ENCODE data around the gene NBPF15. TPM values are rescaled to one million over a fixed set of nuclear protein-coding genes. Genes with fewer than 3 reads are reported as not detected.
"Not testable (repeated sequence)": the region's sequence is repeated elsewhere in the genome, so short reads cannot be mapped to it uniquely, and the experiment has no call there.

NBPF15 gene
- total RNA-seq, 2 donors from 2014 or later: 16.9 to 18.1 TPM

DNA sequence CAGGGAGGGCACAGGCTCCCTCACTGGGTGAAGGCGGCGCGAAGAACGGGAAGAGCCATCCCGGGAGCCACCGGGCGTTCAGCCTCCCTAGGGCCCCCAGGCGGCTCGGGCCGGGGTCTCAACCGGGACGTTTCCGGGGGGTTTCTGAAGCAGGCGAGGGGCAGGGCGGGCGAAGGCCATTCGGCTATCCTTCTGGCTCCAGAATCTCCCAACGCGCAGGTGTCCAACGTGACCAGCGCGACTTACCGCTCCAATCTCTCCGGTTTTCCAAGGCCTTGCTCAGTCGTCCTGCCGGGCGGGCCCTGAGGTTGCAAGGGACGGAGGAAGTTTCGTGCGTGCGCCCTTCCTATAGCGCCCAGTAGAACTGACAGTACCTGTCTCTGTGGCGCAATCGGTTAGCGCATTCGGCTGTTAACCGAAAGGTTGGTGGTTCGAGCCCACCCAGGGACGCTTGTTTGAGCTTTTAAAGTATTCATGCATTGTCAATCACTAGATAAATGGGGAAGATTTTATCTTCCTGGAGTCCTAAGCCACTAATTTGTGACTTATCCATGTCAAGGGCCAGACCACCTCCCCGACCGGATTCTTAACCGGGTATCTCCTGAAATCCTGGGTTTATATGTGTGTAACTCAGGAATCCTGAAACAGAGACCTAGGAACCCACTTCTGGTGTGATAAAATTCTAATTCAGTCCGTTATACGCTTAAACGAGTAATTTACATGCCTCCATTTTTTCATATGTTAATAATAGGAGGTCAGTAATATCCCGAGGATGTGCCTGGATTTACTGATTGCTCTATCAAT is 42.4 kb downstream of the NBPF15 start:
- WGBS: 8% methylated on average over 35 of the region's 46 CpGs

DNA sequence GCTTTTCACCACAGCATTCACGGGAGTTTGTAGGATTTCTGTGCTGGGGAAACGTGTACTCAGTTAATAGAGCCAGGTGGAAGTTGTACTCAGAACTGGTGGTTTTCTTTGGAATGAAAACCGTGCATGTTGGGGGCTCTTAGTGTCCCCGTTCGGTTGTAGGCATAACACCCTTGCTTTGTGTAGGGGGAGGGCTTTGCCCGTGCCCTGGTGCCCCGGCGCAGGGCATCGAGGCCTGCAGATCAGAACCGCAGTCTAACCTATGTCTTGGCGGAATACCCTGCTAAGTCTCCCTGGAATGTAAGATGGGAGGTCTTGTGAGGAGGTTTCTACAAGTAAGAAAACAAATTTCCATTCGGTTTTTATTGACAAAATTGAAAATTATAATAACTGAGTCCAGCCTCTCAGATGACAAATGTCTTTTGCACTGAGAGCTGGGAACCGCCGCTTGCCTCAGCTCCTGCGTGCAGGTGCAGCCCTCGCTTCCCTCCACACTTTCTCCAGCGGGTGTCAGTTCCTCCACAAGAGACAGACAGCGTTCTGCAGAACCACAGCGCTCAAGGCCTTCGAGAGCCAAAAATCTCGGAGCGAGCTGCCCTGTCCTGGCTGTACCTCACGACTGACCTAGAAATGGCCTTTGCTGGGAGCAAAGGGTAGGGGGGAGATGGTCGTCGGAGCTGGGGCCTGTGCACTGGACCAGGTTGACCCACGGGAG is 47.9 kb downstream of the NBPF15 start:
- peak overlapping the region; percentile 40 to 41 for H3K4me3 ChIP-seq
- H3K9me3 ChIP-seq; H3K27me3 ChIP-seq (replicated peaks; ENCODE audit: insufficient read depth); H3K36me3 ChIP-seq; DNase-seq (ENCODE audit: low spot score); intact Hi-C loops (cut with DNase I); H3K4me1 ChIP-seq (replicated peaks): not testable (repeated sequence)
- WGBS: 23% methylated on average over 10 of the region's 26 CpGs
- peak overlapping the region; percentile 86 to 93 for H3K27ac ChIP-seq

More for the DNA sequence above, 42.4 kb downstream of the NBPF15 start:
- H3K36me3 ChIP-seq; H3K4me1 ChIP-seq (replicated peaks); H3K9me3 ChIP-seq; intact Hi-C loops (cut with DNase I); H3K27me3 ChIP-seq (replicated peaks; ENCODE audit: insufficient read depth): not testable (repeated sequence)
- TF ChIP-seq, protein P1, sequence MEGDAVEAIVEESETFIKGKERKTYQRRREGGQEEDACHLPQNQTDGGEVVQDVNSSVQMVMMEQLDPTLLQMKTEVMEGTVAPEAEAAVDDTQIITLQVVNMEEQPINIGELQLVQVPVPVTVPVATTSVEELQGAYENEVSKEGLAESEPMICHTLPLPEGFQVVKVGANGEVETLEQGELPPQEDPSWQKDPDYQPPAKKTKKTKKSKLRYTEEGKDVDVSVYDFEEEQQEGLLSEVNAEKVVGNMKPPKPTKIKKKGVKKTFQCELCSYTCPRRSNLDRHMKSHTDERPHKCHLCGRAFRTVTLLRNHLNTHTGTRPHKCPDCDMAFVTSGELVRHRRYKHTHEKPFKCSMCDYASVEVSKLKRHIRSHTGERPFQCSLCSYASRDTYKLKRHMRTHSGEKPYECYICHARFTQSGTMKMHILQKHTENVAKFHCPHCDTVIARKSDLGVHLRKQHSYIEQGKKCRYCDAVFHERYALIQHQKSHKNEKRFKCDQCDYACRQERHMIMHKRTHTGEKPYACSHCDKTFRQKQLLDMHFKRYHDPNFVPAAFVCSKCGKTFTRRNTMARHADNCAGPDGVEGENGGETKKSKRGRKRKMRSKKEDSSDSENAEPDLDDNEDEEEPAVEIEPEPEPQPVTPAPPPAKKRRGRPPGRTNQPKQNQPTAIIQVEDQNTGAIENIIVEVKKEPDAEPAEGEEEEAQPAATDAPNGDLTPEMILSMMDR (IDR thresholded peaks at IDR 0.05): peak in 1 of 4 experiments; percentile 40
- DNase-seq (ENCODE audit: low spot score): peak; percentile 37
- Histone ChIP-seq H3K27ac (peak overlapping the region; percentile 75 to 84), H3K4me3 (peak overlapping the region; percentile 38 to 39)

DNA sequence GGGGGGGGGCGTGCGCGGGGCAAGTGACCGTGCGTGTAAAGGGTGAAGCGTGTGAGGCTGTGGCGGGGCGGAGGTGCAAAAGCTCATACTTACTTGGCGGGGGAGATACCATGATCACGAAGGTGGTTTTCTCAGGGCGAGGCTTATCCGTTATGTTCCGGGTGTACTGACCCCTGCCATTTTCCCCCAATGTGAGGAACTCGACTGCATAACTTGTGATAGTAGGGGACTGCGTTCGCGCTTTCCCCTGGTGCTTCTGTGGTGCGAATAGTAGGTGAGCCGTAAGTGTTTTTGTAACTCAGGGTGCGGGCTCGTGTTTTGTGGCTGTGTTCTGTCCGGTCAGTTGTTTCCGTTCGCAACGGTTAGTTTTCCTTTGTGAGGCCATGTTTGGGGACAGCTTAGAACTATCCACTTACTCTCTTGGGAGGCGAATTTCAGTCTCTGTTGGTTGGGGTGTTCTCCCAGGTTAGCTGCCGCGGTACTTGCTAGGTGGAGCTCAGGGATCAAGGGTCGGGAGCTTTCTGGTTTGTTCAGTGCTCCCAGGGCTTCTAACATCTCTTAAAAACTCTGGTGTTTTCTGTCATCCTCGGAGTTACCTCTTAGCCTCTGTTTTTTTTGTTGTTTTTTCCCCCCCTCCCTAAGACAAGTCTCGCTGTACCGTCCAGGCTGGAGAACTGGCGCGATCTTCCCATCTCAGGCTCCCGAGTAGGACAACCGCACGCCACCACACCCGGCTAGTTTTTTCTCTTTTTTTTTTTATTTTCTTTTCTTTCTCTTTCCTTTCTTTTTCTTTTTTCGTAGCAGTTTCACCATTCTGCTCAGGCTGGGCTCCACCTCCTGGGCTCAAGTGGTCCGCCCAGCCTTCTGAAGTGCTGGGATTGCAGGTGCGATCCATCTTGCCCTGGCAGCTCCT is 48.7 kb downstream of the NBPF15 start:
- Histone ChIP-seq H3K4me3 (peak overlapping the region; percentile 40 to 41), H3K27ac (peak overlapping the region; percentile 86 to 93)
- TF ChIP-seq POLR2AphosphoS5 (IDR thresholded peaks at IDR 0.05) (peak; percentile 23), POLR2A (IDR thresholded peaks at IDR 0.05) (peak; percentile 76)
- H3K36me3 ChIP-seq; H3K27me3 ChIP-seq (replicated peaks; ENCODE audit: insufficient read depth); H3K9me3 ChIP-seq; H3K4me1 ChIP-seq (replicated peaks); intact Hi-C loops (cut with DNase I): not testable (repeated sequence)
- DNase-seq (ENCODE audit: low spot score): peak; percentile 69
- WGBS: 1% methylated on average over 37 of the region's 41 CpGs

DNA sequence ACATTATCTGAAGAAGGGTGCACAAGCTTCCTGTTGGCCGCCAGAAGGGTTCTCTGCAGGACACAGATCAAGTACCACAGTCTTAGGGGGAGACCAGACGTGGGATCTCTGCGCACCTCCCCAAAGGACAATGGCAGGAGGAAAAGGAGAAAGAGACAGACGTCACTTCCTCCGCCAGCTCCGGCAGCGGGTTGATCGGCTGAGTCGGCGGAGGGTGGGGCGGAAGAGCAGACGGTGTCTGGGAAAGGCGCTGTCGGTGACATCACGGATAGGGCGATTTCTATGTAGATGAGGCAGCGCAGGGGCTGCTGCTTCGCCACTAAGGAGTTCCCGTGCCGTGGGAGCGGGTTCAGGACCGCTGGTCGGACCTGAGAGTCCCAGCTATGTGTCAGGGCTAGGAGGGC is 49.4 kb downstream of the NBPF15 start:
- H3K36me3 ChIP-seq; H3K27me3 ChIP-seq (replicated peaks; ENCODE audit: insufficient read depth); H3K4me1 ChIP-seq (replicated peaks); intact Hi-C loops (cut with DNase I); H3K9me3 ChIP-seq: not testable (repeated sequence)
- peak; percentile 66 for DNase-seq (ENCODE audit: low spot score)
- H3K27ac ChIP-seq: peak overlapping the region; percentile 86 to 93
- WGBS: 2% methylated on average over 20 of the region's 23 CpGs
- peak overlapping the region; percentile 40 to 41 for H3K4me3 ChIP-seq
- TF ChIP-seq POLR2AphosphoS5 (IDR thresholded peaks at IDR 0.05): peak; percentile 46

DNA sequence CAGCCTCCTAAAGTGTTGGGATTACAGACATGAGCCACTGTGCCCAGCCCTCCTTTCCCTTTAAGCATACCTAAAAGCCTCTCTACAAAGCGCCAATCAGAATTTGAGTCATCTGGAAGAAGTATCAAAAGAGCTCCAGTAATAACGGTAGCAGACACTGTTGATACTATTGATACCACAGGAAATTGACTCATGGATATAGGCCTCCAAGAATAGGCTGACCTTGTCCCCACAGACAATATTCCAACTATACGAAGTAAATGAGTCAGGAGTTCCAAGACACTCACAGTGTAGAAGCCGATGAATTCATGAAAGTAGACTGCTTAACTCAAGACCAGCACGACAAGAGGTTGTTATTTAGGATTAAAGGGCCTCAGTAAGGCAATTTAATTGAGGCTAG is 58.7 kb downstream of the NBPF15 start:
- H3K4me1 ChIP-seq (replicated peaks); H3K27ac ChIP-seq; DNase-seq (ENCODE audit: low spot score); H3K27me3 ChIP-seq (replicated peaks; ENCODE audit: insufficient read depth); H3K9me3 ChIP-seq; H3K4me3 ChIP-seq; intact Hi-C loops (cut with DNase I); H3K36me3 ChIP-seq: not testable (repeated sequence)
- 85% methylated on average over 4 of the region's 5 CpGs for WGBS

DNA sequence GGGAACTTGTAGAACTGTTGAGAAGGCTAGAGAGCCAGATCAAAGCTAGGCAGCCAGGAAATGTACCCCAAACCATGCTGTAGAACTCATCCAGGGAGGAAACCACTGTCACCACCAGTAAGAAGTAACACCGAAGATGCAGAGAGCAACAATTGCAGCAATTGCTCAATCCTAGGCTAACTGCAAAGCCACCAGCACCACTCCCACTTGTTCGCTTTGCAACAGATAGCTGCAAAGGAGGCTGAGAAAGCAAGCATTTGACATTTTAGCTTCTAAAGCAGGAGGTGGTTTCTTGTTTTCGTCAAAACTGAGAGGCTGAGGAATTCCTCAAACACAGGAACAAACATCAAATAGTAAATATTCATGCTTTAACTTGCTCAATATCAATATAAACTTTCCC is 89.8 kb downstream of the NBPF15 start:
- H3K4me3 ChIP-seq; H3K4me1 ChIP-seq (replicated peaks); H3K27me3 ChIP-seq (replicated peaks; ENCODE audit: insufficient read depth); H3K36me3 ChIP-seq; intact Hi-C loops (cut with DNase I); H3K27ac ChIP-seq; DNase-seq (ENCODE audit: low spot score); H3K9me3 ChIP-seq: not testable (repeated sequence)
- WGBS: no CpG with 5 or more reads among the region's 3 CpGs

Small RNA genes lying within 50 kb of the gene (small RNA-seq; reads per million reads assigned to genes)
- gene AC246785.4 (0 reads per million in 2 donors), gene RNVU1-15 (0 reads per million in 2 donors)

Other genes with a start within 250 kb of the NBPF15 start
- gene PPIAL4E, start 88.0 kb downstream of the NBPF15 start, total RNA-seq: not detected
- not detected for gene PPIAL4F, start 131.2 kb upstream of the NBPF15 start, total RNA-seq

Data from prostate gland (tissue), 2 donors.